Calu3 (cell line): ENCODE results near the gene TMOD2. TPM values are rescaled to one million over a fixed set of nuclear protein-coding genes. Genes with fewer than 3 reads are reported as not detected.

Experiments
- BruUV-seq: library from RNA; stranded (reverse); fragments of 400-500 nt; replicated peaks from 2 replicates; lab custom pipeline; 2021; lab: Mats Ljungman, UMichigan
- CTCF ChIA-PET: fragments of 300-600 bp; sonication (Branson Sonifier 250); formaldehyde crosslinking; loops from one replicate; lab custom pipeline; 2022; ENCODE audit warnings: antibody characterized with exemption; lab: Charles Lee
- DNase-seq: peaks from one replicate; pipeline ENCODE4 v3.0.0; 2022
- H3K27ac Mint-ChIP-seq: one replicate; pipeline ENCODE4 v1.8.0; 2022; ENCODE audit warnings: mixed read lengths; ENCODE audit not compliant: unreplicated experiment
- H3K27me3 Mint-ChIP-seq: one replicate; pipeline ENCODE4 v1.8.0; 2022; ENCODE audit warnings: mixed read lengths; ENCODE audit not compliant: unreplicated experiment
- H3K36me3 Mint-ChIP-seq: one replicate; pipeline ENCODE4 v1.8.0; 2022; ENCODE audit warnings: mild to moderate bottlenecking, moderate library complexity, mixed read lengths; ENCODE audit not compliant: insufficient read depth, unreplicated experiment
- H3K4me1 Mint-ChIP-seq: one replicate; pipeline ENCODE4 v1.8.0; 2022; ENCODE audit warnings: mild to moderate bottlenecking, low read depth, mixed read lengths; ENCODE audit not compliant: unreplicated experiment
- H3K4me3 Mint-ChIP-seq: one replicate; pipeline ENCODE4 v1.8.0; 2022; ENCODE audit warnings: mild to moderate bottlenecking, low read depth, moderate library complexity, mixed read lengths; ENCODE audit not compliant: unreplicated experiment
- H3K9me3 Mint-ChIP-seq: one replicate; pipeline ENCODE4 v1.8.0; 2022; ENCODE audit warnings: low read depth, mixed read lengths; ENCODE audit not compliant: unreplicated experiment
- CTCF ChIP-seq: fragments of 200-600 bp; IDR thresholded peaks from one replicate; pipeline ENCODE4 v1.8.0; 2022; ENCODE audit warnings: antibody characterized with exemption; ENCODE audit not compliant: unreplicated experiment
- intact Hi-C: fragments of 100-400 bp; cut with micrococcal nuclease; formaldehyde crosslinking; loops from one replicate; pipeline ENCODE4 v1.10.0; 2022; ENCODE audit not compliant: unreplicated experiment
- total RNA-seq: library from RNA; stranded (reverse); gene quantifications from 2 replicates; pipeline ENCODE4 v1.2.3, GENCODE V29; 2022

The TMOD2 gene
- total RNA-seq, 1 experiment from 2014 or later, result 0.64 TPM

DNA sequence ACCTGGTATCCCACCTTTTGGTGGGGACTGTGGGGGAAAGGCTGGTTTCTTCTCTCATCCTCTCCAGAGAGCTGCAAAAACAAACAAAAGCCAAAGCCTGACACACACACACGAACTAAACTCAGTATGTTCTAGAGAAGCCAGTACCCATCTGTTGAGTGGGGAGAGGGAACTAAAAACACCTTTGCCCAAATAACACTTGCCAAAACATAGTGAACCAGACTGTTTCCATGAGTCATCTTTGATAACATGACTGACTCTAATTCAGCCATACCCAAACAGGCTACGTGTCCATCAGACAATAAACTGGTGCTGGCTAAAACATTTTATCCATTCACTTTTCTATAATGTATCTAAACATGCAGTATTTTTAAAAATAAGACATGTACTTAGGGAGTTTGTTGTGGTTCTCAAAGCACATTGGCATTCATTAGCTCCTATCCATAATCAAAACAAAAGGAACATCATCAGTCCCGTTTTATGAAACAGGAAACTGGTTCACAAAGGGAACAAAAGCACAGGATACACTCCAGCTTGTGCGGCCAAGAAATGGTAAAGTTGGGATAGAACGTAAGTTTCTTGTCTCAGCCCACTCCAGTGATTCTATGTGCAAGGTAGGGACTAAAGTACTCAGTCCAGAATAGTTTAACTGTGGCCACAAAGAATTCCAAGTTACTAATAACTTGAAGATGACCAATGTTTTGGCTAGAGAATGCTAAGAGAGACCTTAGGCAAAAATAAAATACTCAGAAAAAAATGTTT, 30.0 kb upstream of the TMOD2 start:
- Mint-ChIP-seq H3K27ac (no peak overlapping the region), H3K27me3 (no peaks in the 10 kb centered on the region), H3K36me3 (no peaks in the 10 kb centered on the region), H3K4me1 (peaks cover 5% of the 10 kb centered on the region), H3K9me3 (no peaks in the 10 kb centered on the region), H3K4me3 (no peak overlapping the region)
- TF ChIP-seq CTCF, result no peak
- CTCF ChIA-PET, result no interaction called here
- intact Hi-C loops, result no loop called here
- BruUV-seq, result no TSS peak
- DNase-seq, result no peak

DNA sequence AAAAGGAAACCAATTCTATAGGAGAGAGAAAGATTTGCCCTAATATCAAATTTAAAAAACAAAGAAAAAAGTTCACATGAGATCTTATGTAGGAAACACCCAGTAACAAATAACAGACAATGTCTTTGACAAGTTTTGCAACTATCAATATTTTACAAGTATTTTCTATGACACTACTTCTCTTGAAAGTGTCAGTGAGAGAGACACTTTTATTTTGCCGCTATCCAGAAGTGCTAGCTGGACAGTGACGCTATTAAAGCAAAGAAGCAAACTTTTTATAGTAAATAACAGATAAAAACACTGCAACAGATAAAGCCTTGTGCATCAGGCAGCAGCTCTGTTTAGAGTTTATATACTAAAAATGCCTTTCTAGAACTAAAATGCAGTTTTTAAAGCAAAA, 27.2 kb upstream of the TMOD2 start:
- Mint-ChIP-seq H3K27me3 (no peaks in the 10 kb centered on the region), H3K9me3 (no peaks in the 10 kb centered on the region), H3K27ac (no peak overlapping the region), H3K4me1 (peaks cover 10% of the 10 kb centered on the region), H3K4me3 (no peak overlapping the region), H3K36me3 (no peaks in the 10 kb centered on the region)
- intact Hi-C loops, result no loop called here
- DNase-seq, result no peak
- no TSS peak for BruUV-seq
- CTCF ChIA-PET, result no interaction called here
- TF ChIP-seq CTCF, result no peak

- Mint-ChIP-seq H3K4me1 (peaks cover 10% of the 10 kb centered on the region), H3K27ac (no peak overlapping the region), H3K36me3 (no peaks in the 10 kb centered on the region), H3K4me3 (no peak overlapping the region), H3K27me3 (no peaks in the 10 kb centered on the region), H3K9me3 (no peaks in the 10 kb centered on the region)
- no peak for DNase-seq
- no TSS peak for BruUV-seq
- no peak for TF ChIP-seq CTCF
- CTCF ChIA-PET, result no interaction called here
- intact Hi-C loops, result no loop called here
Observed at GRCh38 chr15:51724673-51725072, 26.7 kb upstream of the TMOD2 start.

GRCh38 chr15:51726302-51727073, 24.9 kb upstream of the TMOD2 start:
- no TSS peak for BruUV-seq
- H3K4me3 Mint-ChIP-seq, result no peak overlapping the region
- intact Hi-C loops, result no loop called here
- no peak overlapping the region for H3K27ac Mint-ChIP-seq
- no peaks in the 10 kb centered on the region for H3K9me3 Mint-ChIP-seq
- no peaks in the 10 kb centered on the region for H3K27me3 Mint-ChIP-seq
- peak; percentile 19 for DNase-seq
- H3K36me3 Mint-ChIP-seq, result peaks cover 5% of the 10 kb centered on the region
- CTCF ChIA-PET, result no interaction called here
- no peak for TF ChIP-seq CTCF
- H3K4me1 Mint-ChIP-seq, result peaks cover 21% of the 10 kb centered on the region
